Measurements from ENCODE around the gene OLIG3. TPM values are rescaled to one million over a fixed set of nuclear protein-coding genes. Genes with fewer than 3 reads are reported as not detected.

Gene OLIG3
- total RNA-seq (2022; extraction: Qiagen RNA extraction; ENCODE audit: low read depth) = not detected in 5 replicates

DNA sequence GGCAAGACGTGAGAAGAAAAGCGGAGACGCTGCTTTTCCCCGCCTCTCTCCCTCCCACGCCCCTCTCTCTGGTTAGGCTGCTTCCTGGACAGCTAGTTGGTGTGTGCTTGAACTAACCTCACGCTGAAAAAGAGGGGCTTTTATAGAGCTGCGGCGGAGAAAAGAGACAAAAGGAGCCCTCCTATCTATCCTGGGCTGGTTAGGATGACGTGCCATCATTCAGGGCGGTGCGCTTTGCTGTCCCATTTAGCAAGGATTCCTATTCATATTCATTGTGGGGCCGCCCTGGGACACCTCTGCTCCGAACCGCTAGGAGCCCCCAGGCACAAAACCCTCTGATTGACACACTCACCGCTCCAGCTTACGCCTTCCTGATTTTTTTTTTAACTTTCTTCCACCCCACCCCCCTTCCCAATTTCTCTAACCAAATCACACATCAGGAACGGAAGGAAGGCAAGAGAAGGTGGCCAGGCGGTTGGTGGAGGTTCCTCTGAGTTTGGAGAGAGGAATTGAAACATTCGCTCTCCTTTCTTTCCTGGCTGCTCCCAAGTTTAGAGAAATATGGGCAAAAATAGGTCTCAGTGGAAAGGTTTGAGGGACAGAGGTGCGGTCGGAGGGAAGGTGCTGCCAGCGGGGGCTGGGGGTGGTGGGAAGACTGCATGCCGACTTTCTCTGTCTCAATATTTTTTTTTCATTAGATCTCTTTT, at the start of gene OLIG3:
Gene OLIG3 (minus strand): TSS at position 114 of the 707 bp plus-strand sequence. CDS start 224 bp downstream, outside the sequence.

Measured in A549 treated with ZK216348 at 1 μM for 4 hours (cell line).